Epithelial cell of proximal tubule (primary cell): ENCODE results near the gene PIEZO1. TPM values are rescaled to one million over a fixed set of nuclear protein-coding genes. Genes with fewer than 3 reads are reported as not detected.
"Not testable (repeated sequence)": the region's sequence is repeated elsewhere in the genome, so short reads cannot be mapped to it uniquely, and the experiment has no call there.

Experiments used
- DNase-seq: peaks from one replicate; pipeline ENCODE4 v3.0.0-alpha.2; 2011; ENCODE audit warnings: low read depth
- H3K4me3 ChIP-seq: 2 replicates; pipeline ENCODE4 v1.5.1; 2011; ENCODE audit warnings: low read depth, mild to moderate bottlenecking, low read length
- CTCF ChIP-seq: conservative IDR thresholded peaks from 2 replicates; pipeline ENCODE4 v1.5.1; 2012; ENCODE audit warnings: low read depth, mild to moderate bottlenecking, low read length
- total RNA-seq: library from RNA; depleted of rRNA; stranded (reverse); fragments of >200 nt; gene quantifications from 2 replicates; pipeline ENCODE4 v1.2.3, GENCODE V29; 2015

PIEZO1 gene
- total RNA-seq, 1 donor from 2014 or later: 246 TPM

GRCh38 chr16:88828711-88829110 is 43.7 kb upstream of the PIEZO1 start:
- no peak for DNase-seq
- H3K4me3 ChIP-seq: no peak overlapping the region
- no peak for TF ChIP-seq CTCF

DNA sequence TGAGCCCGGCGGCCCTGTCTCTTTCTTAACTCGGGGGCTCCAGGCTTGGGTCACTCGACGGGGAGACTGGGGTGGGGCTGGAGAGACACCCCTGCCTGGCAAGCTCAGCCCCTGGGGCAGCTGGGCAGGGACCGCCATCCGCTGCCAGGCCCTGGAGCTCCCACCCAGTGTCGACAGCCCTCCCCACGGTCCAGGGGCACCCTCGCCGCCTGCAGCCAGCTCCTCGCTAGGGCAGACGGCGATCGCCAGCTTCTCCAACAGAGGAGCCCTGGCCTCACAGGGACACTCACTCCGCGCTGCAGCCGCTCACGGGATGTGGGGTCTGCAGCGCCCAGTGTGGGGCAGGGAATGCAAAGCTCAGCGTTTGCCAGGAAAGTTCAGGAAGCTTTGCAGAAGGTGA is 42.7 kb upstream of the PIEZO1 start:
- no peak for DNase-seq
- H3K4me3 ChIP-seq: no peak overlapping the region
- TF ChIP-seq CTCF: no peak

GRCh38 chr16:88826070-88826840 is 41.2 kb upstream of the PIEZO1 start:
- H3K4me3 ChIP-seq: no peak overlapping the region
- no peak for TF ChIP-seq CTCF
- no peak for DNase-seq

DNA sequence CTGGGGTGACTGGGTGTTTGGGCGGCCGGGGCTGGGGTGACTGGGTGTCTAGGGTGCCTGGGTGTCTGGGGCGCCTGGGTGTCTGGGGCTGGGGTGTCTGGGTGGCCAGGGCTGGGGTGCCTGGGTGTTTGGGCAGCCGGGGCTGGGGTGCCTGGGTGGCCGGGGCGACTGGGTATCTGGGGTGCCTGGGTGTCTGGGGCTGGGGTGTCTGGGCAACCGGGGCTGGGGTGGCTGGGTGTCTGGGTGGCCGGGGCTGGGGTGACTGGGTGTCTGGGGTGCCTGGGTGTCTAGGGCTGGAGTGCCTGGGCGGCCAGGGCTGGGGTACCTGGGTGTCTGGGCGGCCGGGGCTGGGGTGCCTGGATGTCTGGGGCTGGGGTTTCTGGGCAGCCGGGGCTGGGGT is 40.1 kb upstream of the PIEZO1 start:
- no peak for TF ChIP-seq CTCF
- DNase-seq: no peak
- H3K4me3 ChIP-seq: no peak overlapping the region

- no peak for TF ChIP-seq CTCF
- no peak for DNase-seq
Measured at GRCh38 chr16:88824256-88825077, 39.4 kb upstream of the PIEZO1 start.

GRCh38 chr16:88823646-88824045 is 38.6 kb upstream of the PIEZO1 start:
- not testable (repeated sequence) for DNase-seq, H3K4me3 ChIP-seq

More at GRCh38 chr16:88824256-88825077, 39.4 kb upstream of the PIEZO1 start:
- H3K4me3 ChIP-seq: no peak overlapping the region

DNA sequence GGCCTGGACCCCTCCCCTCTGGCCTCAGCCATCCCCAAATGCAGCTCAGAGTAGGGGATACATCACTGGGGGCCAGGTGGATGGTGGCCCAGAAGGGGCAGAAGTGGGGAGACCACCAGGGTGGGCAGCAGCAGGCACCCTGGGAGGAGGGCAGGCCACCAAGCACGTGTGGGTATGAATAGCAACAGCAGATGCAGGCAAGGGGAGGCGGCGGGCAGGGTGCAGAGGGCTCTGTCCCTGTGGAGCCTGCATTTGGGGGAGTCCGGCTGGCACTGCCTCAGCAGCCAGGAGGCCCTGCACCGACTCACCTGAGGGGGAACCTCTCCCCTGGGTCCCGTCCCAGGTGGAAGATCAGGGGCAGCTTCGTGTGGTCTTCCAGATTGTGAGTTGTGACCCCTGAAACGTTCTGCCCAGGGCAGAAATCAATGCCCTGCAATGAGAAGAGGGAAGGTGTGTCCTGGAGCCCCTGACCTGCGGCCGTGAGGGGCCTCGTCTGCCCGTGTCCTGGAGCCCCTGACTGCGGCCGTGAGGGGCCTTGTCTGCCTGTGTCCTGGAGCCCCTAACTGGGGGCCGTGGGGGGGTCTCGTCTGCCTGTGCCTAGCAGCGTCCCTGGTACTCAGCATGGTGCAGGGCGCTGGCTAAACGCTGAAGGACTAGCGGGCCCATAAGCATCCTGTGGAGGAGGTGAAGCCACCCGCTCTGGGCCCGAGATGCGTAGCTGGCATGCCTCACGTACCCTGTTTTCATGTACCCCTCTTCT is 37.4 kb upstream of the PIEZO1 start:
- H3K4me3 ChIP-seq: no peak overlapping the region
- DNase-seq: no peak
- no peak for TF ChIP-seq CTCF
